SK-N-SH (cell line): Measurements from ENCODE around the gene STOML1. TPM values are rescaled to one million over a fixed set of nuclear protein-coding genes. Genes with fewer than 3 reads are reported as not detected.

Experiments
- CTCF ChIA-PET: fragments of 300-600, 350-600 bp; formaldehyde crosslinking; extraction: SDS; loops from one replicate; lab custom pipeline; 2021; lab: Yijun Ruan, JAX
- POLR2A ChIA-PET: fragments of 350-600 bp; sonication (Branson Sonifier 250); formaldehyde crosslinking; extraction: SDS; loops from one replicate; lab custom pipeline; 2020; ENCODE audit warnings: antibody characterized with exemption, inconsistent platforms; lab: Yijun Ruan, JAX
- DNase-seq: peaks from one replicate; pipeline ENCODE4 v3.0.0; 2012
- H2AFZ ChIP-seq: fragments of 200-600 bp; sonication (generic); 2 replicates; pipeline ENCODE4 v1.8.1; 2016; ENCODE audit warnings: antibody characterized with exemption, mild to moderate bottlenecking, low read depth
- H3F3A ChIP-seq: fragments of 200-600 bp; sonication (generic); replicated peaks from 2 replicates; pipeline ENCODE3; 2016; ENCODE audit warnings: antibody characterized with exemption, mild to moderate bottlenecking; ENCODE audit not compliant: insufficient read depth
- H3K27ac ChIP-seq, 2 experiments: fragments of 200-500 bp in 1 of 2; fragments of 200-600 bp in 1 of 2; sonication (Bioruptor generic) in 1 of 2; sonication (generic), shearing (Covaris generic) in 1 of 2; 2 replicates each; pipeline versions ENCODE4 v1.5.1 to v1.6.1; 2014 to 2016; ENCODE audit warnings: low read depth in 2 of 2, inconsistent platforms in 1 of 2, low read length in 1 of 2, mild to moderate bottlenecking in 1 of 2, mixed read lengths in 1 of 2
- H3K27me3 ChIP-seq: fragments of 200-600 bp; sonication (generic), shearing (Covaris generic); 2 replicates; pipeline ENCODE4 v1.6.1; 2016; ENCODE audit warnings: mixed run types; ENCODE audit not compliant: insufficient read depth
- H3K36me3 ChIP-seq, 2 experiments: fragments of 200-500 bp in 1 of 2; fragments of 200-600 bp in 1 of 2; sonication (Bioruptor generic) in 1 of 2; sonication (generic) in 1 of 2; replicated peaks in 1 of 2; 2 replicates each; pipeline versions ENCODE3 to v1.5.1; 2014 to 2016; ENCODE audit warnings: low read length in 1 of 2, mild to moderate bottlenecking in 1 of 2; ENCODE audit not compliant: insufficient read depth in 2 of 2, control insufficient read depth in 1 of 2
- H3K4me1 ChIP-seq, 2 experiments: fragments of 200-500 bp in 1 of 2; fragments of 200-600 bp in 1 of 2; sonication (Bioruptor generic) in 1 of 2; sonication (generic), shearing (Covaris generic) in 1 of 2; 2 replicates each; pipeline versions ENCODE4 v1.5.1 to v1.6.1; 2014 to 2016; ENCODE audit warnings: low read depth in 1 of 2, low read length in 1 of 2, mixed run types in 1 of 2; ENCODE audit not compliant: insufficient read depth in 2 of 2, control insufficient read depth in 1 of 2
- H3K4me2 ChIP-seq: fragments of 200-600 bp; sonication (generic), shearing (Covaris generic); 2 replicates; pipeline ENCODE4 v1.6.1; 2017; ENCODE audit warnings: mixed run types
- H3K4me3 ChIP-seq, 2 experiments: fragments of 200-500 bp in 1 of 2; fragments of 200-600 bp in 1 of 2; sonication (Bioruptor generic) in 1 of 2; sonication (generic), shearing (Covaris generic) in 1 of 2; 2 replicates each; pipeline versions ENCODE4 v1.5.1 to v1.8.1; 2014 to 2016; ENCODE audit warnings: low read depth in 2 of 2, inconsistent platforms in 1 of 2, low read length in 1 of 2, mild to moderate bottlenecking in 1 of 2, mixed read lengths in 1 of 2, moderate library complexity in 1 of 2
- H3K79me2 ChIP-seq: fragments of 200-600 bp; sonication (generic); 2 replicates; pipeline ENCODE4 v1.8.1; 2017; ENCODE audit warnings: mild to moderate bottlenecking; ENCODE audit not compliant: insufficient read depth
- H3K9ac ChIP-seq: fragments of 200-600 bp; sonication (generic); 2 replicates; pipeline ENCODE4 v1.6.1; 2017; ENCODE audit warnings: mixed run types
- H3K9me2 ChIP-seq: fragments of 200-600 bp; sonication (generic); 2 replicates; pipeline ENCODE4 v1.6.1; 2017; ENCODE audit warnings: mixed run types
- H3K9me3 ChIP-seq: fragments of 200-600 bp; sonication (generic); 2 replicates; pipeline ENCODE4 v1.6.1; 2017; ENCODE audit warnings: mixed run types, mild to moderate bottlenecking, moderate library complexity
- H4K20me1 ChIP-seq: fragments of 200-600 bp; sonication (generic); 2 replicates; pipeline ENCODE4 v1.6.1; 2017; ENCODE audit warnings: mild to moderate bottlenecking, mixed run types; ENCODE audit not compliant: insufficient read depth
- ELF1 ChIP-seq: IDR thresholded peaks from 2 replicates; pipeline ENCODE4 v1.4.0; 2012
- EP300 ChIP-seq, 2 experiments: IDR thresholded peaks; 2 replicates each; pipeline versions ENCODE4 v1.4.0 to v1.6.1; 2012; ENCODE audit warnings: borderline replicate concordance in 1 of 2, low read depth in 1 of 2, low read length in 1 of 2
- EZH2phosphoT487 ChIP-seq: fragments of 200-600 bp; sonication (generic); IDR thresholded peaks from 2 replicates; pipeline ENCODE4 v1.6.1; 2017; ENCODE audit warnings: low read depth, mixed run types, mild to moderate bottlenecking, antibody characterized with exemption, moderate library complexity, borderline replicate concordance
- FOXM1 ChIP-seq: IDR thresholded peaks from 2 replicates; pipeline ENCODE4 v1.4.0; 2012; ENCODE audit warnings: low read depth, mild to moderate bottlenecking
- GABPA ChIP-seq: IDR thresholded peaks from 2 replicates; pipeline ENCODE4 v1.4.0; 2012; ENCODE audit warnings: low read depth, mild to moderate bottlenecking
- IRF3 ChIP-seq: fragments of 150-350 bp; IDR thresholded peaks from 2 replicates; pipeline ENCODE4 v1.6.1; 2016; ENCODE audit warnings: mild to moderate bottlenecking, low read depth, low read length
- MAX ChIP-seq: IDR thresholded peaks from 2 replicates; pipeline ENCODE4 v1.4.0; 2012; ENCODE audit warnings: low read depth
- MEF2A ChIP-seq: IDR thresholded peaks from 2 replicates; pipeline ENCODE4 v1.4.0; 2012; ENCODE audit warnings: low read depth, borderline replicate concordance
- NFIC ChIP-seq: IDR thresholded peaks from 2 replicates; pipeline ENCODE4 v1.4.0; 2012; ENCODE audit warnings: borderline replicate concordance
- PBX3 ChIP-seq: IDR thresholded peaks from 2 replicates; pipeline ENCODE4; 2012
- RAD21 ChIP-seq: IDR thresholded peaks from 2 replicates; pipeline ENCODE4 v1.6.1; 2012; ENCODE audit warnings: mild to moderate bottlenecking, low read length
- RCOR1 ChIP-seq: fragments of 150-350 bp; IDR thresholded peaks from 2 replicates; pipeline ENCODE4 v1.6.1; 2017; ENCODE audit warnings: antibody characterized with exemption, low read length
- RFX5 ChIP-seq: IDR thresholded peaks from 2 replicates; pipeline ENCODE4 v1.6.1; 2012; ENCODE audit warnings: mild to moderate bottlenecking, improper control_type of control experiment, low read length
- RXRA ChIP-seq: IDR thresholded peaks from 2 replicates; pipeline ENCODE4 v1.4.0; 2012; ENCODE audit warnings: low read depth, mild to moderate bottlenecking, borderline replicate concordance
- SIN3A ChIP-seq: IDR thresholded peaks from 2 replicates; pipeline ENCODE4 v1.6.1; 2012; ENCODE audit warnings: low read depth, mild to moderate bottlenecking, low read length, moderate library complexity, borderline replicate concordance
- TAF1 ChIP-seq: IDR thresholded peaks from 2 replicates; pipeline ENCODE4 v1.6.1; 2012; ENCODE audit warnings: low read depth, mild to moderate bottlenecking, low read length, moderate library complexity, borderline replicate concordance
- TEAD4 ChIP-seq: IDR thresholded peaks from 2 replicates; pipeline ENCODE4 v1.4.0; 2012; ENCODE audit warnings: mild to moderate bottlenecking, borderline replicate concordance; ENCODE audit not compliant: insufficient read depth
- USF2 ChIP-seq: fragments of 150-350 bp; IDR thresholded peaks from 2 replicates; pipeline ENCODE4 v1.6.1; 2017; ENCODE audit warnings: antibody characterized with exemption, low read length, low read depth, borderline replicate concordance
- YY1 ChIP-seq: IDR thresholded peaks from 2 replicates; pipeline ENCODE4 v1.4.0; 2012; ENCODE audit warnings: low read depth, mild to moderate bottlenecking
- ZBTB33 ChIP-seq: IDR thresholded peaks from 2 replicates; pipeline ENCODE4 v1.4.0; 2012; ENCODE audit warnings: low read depth, borderline replicate concordance
- WGBS: methylation state at CpG from one replicate; pipeline ENCODE4 v1.1.6; 2017; ENCODE audit warnings: low lambda C conversion rate; 5-methylcytosine and 5-hydroxymethylcytosine counted together
- polyA plus RNA-seq, 3 experiments: library from polyadenylated mRNA; depleted of rRNA; stranded (reverse); fragments of >200 nt; gene quantifications; 2 replicates each; pipeline ENCODE4 v1.2.3, GENCODE V29; 2012

STOML1 gene
- polyA plus RNA-seq, 1 of the 3 experiments (the other 2 are of a cell fraction): 20.4 TPM

GRCh38 chr15:73996267-73996666 lies 4.2 kb upstream of the STOML1 start:
- Histone ChIP-seq H3F3A (peaks cover 20% of the 10 kb centered on the region), H3K9me2 (no peaks in the 10 kb centered on the region), H3K4me1 (peaks cover 24 to 30% of the 10 kb centered on the region in 2 experiments; a peak in 3 of 4 replicates), H3K9me3 (no peaks in the 10 kb centered on the region), H3K27me3 (no peaks in the 10 kb centered on the region), H4K20me1 (peaks cover under 1% of the 10 kb centered on the region; the same call in 1 of the 2 replicates)
- WGBS: 87% methylated on average over 2 of the region's 2 CpGs
- TF ChIP-seq EP300 (IDR thresholded peaks at IDR 0.05; ENCODE audit: borderline replicate concordance in 1 of 2, low read depth in 1 of 2, low read length in 1 of 2) (no peak), RXRA (no peak), TEAD4 (no peak), ELF1 (no peak), RCOR1 (no peak), FOXM1 (no peak)
- TF ChIP-seq, all 33 proteins: peak for 0
- Histone ChIP-seq H3K4me2 (peak overlapping the region; percentile 94), H3K79me2 (peaks cover 74% of the 10 kb centered on the region), H3K27ac (no peak overlapping the region; a peak in 1 of 4 replicates), H3K36me3 (peaks cover 17 to 25% of the 10 kb centered on the region in 2 experiments), H3K9ac (peak overlapping the region; percentile 84), H3K4me3 (peak overlapping the region; percentile 82 to 96; a peak in 3 of 4 replicates), H2AFZ (no peak overlapping the region)
- DNase-seq: no peak
- CTCF ChIA-PET: interaction anchor here (0.8 to 1.2 kb wide), 2 partner anchors 15 to 355 kb away, joined by 3 to 5 read pairs; no protein-coding TSS in a partner anchor
- POLR2A ChIA-PET: interaction anchor here (0.6 kb wide), 1 partner anchor 14 kb away, joined by 3 read pairs; no protein-coding TSS in a partner anchor

- no peaks in the 10 kb centered on the region for H3K27me3 ChIP-seq
- ChIA-PET CTCF (interaction anchor here (0.7 to 5.1 kb wide), 5 partner anchors 8 to 30 kb away, joined by 3 to 37 read pairs (median 4); no protein-coding TSS in a partner anchor), POLR2A (interaction anchor here (0.6 to 1.4 kb wide), 2 partner anchors 12 to 302 kb away, joined by 4 to 5 read pairs; no protein-coding TSS in a partner anchor)
- DNase-seq: no peak
- H3K36me3 ChIP-seq: peaks cover 13 to 17% of the 10 kb centered on the region in 2 experiments
- no peak for TF ChIP-seq RAD21
- TF ChIP-seq SIN3A: no peak
- no peak for TF ChIP-seq TEAD4
- TF ChIP-seq GABPA: no peak
- TF ChIP-seq ELF1: no peak
- TF ChIP-seq EP300 (IDR thresholded peaks at IDR 0.05; ENCODE audit: borderline replicate concordance in 1 of 2, low read depth in 1 of 2, low read length in 1 of 2): no peak
- no peak for TF ChIP-seq NFIC
- no peak for TF ChIP-seq EZH2phosphoT487
- no peak for TF ChIP-seq PBX3
- no peak for TF ChIP-seq RFX5
- TF ChIP-seq MEF2A: no peak
- TF ChIP-seq IRF3: no peak
- TF ChIP-seq MAX: no peak
- no peak for TF ChIP-seq USF2
- TF ChIP-seq ZBTB33: no peak
- TF ChIP-seq TAF1: no peak
- no peak for TF ChIP-seq YY1
- peaks cover 17% of the 10 kb centered on the region for H3F3A ChIP-seq
- H3K4me3 ChIP-seq: peak overlapping the region; percentile 82 to 96
- no peaks in the 10 kb centered on the region; the same call in 1 of the 2 replicates for H4K20me1 ChIP-seq
- peak overlapping the region; percentile 94 for H3K4me2 ChIP-seq
- H3K79me2 ChIP-seq: peaks cover 62% of the 10 kb centered on the region
- peaks cover 29 to 32% of the 10 kb centered on the region in 2 experiments; a peak in 3 of 4 replicates for H3K4me1 ChIP-seq
- no peaks in the 10 kb centered on the region for H3K9me3 ChIP-seq
- 4% methylated on average over 17 of the region's 18 CpGs for WGBS
- peak overlapping the region; percentile 84 for H3K9ac ChIP-seq
- peak overlapping the region; percentile 45 to 54; a peak in 2 of 4 replicates for H3K27ac ChIP-seq
- H2AFZ ChIP-seq: peak overlapping the region; percentile 74
- no peaks in the 10 kb centered on the region for H3K9me2 ChIP-seq
These were observed 3.0 kb upstream of the STOML1 start for GRCh38 chr15:73994912-73995622.
